Measurements from ENCODE around the gene RASSF8.

GRCh38 chr12:25983625-25984024 is 25.1 kb downstream of the RASSF8 start:
- TF ChIP-seq CTCF (conservative IDR thresholded peaks at IDR 0.05) (no peak), EZH2 (IDR thresholded peaks at IDR 0.05; ENCODE audit: low read depth) (no peak)

Data from PC-9 (cell line).